Stimulated activated CD4-positive, alpha-beta T cell treated with anti-CD3 and anti-CD28 coated beads, Interleukin-4, amount 100 ng/mL, for 1 hour (primary cell): Measurements from ENCODE around the gene MYH10.

ENCODE experiments used
- DNase-seq: peaks from one replicate; pipeline ENCODE4 v3.0.0-alpha.2; 2020

Gene MYH10

DNA sequence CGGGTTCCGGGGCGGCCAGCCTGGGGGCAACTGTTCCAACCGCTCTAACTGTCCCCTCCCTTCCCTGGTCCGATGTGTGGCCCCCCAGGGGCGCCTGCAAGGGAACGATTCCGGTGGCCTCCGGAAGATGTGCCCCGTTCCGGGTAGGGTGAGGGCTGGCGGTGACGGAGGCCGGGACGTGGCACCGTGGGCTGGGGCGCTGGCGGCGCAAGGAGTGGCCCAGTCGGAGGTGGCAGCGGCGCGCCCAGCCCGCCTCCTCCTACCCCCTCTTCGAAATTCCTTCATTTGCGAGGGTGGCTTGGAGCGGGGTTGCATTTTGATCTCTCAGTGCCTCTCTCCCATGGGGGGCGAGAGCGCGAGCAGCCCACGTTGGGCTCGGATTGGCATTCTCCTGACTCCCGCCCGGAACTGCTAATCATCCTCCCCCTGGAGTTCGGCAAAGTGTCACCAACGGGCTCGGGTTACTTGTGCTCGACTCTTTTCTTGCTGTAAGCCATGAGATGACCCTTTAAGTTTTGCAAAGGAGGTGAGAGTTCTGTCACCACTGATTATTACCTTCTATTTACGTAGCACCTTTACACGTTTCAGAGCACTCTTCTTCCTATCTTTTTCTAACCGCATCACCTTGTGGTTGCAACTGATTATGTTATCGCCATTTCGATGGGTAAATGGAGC is 194.2 kb downstream of the MYH10 start:
- peak; percentile 65 for DNase-seq

DNA sequence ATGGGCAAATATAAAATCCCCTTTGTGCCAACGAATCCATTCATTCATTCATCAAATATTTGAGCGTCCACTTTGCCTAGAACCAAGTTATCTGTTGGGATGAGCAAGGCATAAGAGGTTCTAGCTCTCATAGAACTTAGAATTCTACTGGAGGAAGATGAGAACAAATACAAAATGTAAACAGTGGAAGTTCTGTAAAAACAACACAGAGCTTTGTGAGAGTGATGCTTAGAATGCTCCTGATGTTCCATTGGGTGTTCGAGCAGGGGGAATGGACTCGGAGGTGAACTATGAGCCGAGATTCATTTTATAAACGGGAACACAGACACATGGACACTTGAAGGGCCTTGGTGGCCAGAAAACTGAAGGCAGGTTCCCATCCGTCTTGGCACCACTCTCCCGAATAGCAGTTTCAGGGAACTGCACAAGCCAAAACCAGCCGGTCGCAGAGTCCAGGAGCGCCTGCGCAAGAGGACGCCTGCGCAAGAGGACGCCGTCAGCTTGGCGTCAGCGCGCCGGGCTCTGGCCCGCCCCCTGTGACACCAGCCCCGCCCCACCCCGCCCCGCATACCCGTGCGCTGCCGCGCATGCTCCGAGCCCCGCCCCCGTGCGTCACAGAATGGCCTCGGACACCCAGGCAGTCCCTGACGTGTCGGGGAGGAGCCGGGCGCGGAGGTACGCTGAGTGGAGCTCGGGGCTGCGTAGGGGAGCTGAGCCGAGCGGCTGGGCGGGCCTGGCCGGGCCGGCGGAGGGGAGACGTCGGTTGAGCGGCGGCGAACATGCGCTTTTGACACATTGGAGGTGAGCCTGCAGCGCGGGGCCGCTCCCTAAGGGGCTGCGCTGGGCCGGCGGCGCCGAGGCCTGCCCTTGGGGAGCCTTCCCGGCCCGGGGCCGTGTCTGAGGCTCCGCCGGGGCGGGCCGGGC is 195.0 kb downstream of the MYH10 start, which contains the start of gene NDEL1:
TSS of gene NDEL1 (plus strand) at position 640 of the 924 bp plus-strand sequence. CDS start 8,388 bp downstream, outside the sequence.
- peak; percentile 99 for DNase-seq

DNA sequence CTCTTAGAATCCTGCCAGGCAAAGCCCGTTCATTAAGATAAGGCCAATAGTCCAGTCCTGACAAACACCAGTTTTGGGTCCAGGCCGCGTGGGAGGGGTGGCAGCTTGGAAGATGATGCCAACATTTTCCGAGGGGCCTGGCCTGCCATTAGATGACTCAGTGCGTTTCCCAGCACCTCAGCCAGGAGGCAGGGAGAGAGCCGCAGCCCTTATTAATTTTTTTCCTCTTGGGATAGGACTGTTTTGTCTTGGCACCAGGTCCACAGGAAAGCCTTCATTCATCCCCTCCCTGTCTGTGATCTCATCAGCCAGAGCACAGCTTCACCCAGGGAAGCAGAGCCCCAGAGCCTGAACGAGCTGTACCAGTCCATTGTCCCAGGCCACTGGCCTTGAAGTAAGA is 199.6 kb downstream of the MYH10 start:
- DNase-seq = no peak

DNA sequence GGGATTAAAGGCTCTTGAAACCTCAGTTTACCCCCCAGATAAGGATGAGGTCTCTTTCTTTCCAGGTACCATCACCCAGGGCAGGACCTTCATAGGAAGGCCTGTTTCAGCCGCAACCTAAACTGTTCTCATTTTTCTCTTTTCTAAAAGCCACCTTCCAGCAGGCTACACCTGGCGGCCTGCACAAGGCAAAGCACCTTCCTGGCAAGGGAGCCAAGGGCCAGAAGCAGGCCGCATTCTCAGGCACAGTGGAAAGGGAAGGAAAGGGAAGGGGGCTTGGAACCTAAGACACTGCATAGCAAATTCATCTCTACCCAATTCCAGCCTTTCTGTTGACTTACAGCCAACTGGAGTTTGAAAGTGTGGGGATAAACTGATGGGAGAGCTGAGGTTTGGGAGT is 203.7 kb downstream of the MYH10 start:
- DNase-seq = no peak

DNA sequence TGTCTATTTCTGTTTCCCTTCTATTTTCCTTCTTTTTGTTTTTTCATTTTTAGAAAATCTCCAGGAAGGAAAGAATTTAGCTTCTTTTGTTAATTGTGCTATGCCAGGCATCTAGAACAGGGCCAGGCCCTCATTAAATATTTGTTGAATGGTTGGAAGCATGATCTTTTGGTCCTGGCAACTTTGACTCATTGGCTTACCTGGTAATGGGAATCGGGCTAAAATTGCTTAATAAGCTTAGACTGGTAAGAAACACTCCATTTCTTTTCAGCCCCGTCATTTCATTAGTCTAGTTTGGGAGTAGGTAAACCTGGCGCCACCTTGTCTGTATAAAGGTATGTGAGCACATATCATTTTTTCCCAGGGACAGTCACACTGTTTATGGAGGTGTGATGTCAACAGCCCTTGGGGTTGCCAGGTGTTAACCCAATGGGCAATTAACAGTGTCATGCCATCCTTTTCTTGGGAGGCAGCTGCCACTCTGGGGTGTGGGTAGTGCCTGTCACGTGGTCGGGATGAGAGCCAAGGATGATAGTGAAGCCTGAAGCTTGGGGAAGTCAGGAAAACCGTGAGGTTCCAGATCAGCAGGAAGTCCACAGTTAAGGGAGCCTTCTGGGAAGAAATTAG is 204.3 kb downstream of the MYH10 start:
- no peak for DNase-seq
